ENCODE results near the gene SPARC.
A peak's percentile ranks its signal among the peaks of the same experiment; 100 is the strongest.
"Not testable (repeated sequence)": the region's sequence is repeated elsewhere in the genome, so short reads cannot be mapped to it uniquely, and the experiment has no call there.

Gene SPARC, protein sequence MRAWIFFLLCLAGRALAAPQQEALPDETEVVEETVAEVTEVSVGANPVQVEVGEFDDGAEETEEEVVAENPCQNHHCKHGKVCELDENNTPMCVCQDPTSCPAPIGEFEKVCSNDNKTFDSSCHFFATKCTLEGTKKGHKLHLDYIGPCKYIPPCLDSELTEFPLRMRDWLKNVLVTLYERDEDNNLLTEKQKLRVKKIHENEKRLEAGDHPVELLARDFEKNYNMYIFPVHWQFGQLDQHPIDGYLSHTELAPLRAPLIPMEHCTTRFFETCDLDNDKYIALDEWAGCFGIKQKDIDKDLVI

GRCh38 chr5:151686674-151687407 lies at the start of gene SPARC:
TSS of gene SPARC (minus strand) at chr5:151686915. CDS start at chr5:151676188, 10,727 bp downstream.
- TF ChIP-seq, protein P1, sequence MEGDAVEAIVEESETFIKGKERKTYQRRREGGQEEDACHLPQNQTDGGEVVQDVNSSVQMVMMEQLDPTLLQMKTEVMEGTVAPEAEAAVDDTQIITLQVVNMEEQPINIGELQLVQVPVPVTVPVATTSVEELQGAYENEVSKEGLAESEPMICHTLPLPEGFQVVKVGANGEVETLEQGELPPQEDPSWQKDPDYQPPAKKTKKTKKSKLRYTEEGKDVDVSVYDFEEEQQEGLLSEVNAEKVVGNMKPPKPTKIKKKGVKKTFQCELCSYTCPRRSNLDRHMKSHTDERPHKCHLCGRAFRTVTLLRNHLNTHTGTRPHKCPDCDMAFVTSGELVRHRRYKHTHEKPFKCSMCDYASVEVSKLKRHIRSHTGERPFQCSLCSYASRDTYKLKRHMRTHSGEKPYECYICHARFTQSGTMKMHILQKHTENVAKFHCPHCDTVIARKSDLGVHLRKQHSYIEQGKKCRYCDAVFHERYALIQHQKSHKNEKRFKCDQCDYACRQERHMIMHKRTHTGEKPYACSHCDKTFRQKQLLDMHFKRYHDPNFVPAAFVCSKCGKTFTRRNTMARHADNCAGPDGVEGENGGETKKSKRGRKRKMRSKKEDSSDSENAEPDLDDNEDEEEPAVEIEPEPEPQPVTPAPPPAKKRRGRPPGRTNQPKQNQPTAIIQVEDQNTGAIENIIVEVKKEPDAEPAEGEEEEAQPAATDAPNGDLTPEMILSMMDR (IDR thresholded peaks at IDR 0.05; ENCODE audit: borderline replicate concordance, insufficient read depth, low read depth, low read length): no peak
- H3K4me3 ChIP-seq (ENCODE audit: low read depth, low read length): peak within 1 kb of the TSS; percentile 71

DNA sequence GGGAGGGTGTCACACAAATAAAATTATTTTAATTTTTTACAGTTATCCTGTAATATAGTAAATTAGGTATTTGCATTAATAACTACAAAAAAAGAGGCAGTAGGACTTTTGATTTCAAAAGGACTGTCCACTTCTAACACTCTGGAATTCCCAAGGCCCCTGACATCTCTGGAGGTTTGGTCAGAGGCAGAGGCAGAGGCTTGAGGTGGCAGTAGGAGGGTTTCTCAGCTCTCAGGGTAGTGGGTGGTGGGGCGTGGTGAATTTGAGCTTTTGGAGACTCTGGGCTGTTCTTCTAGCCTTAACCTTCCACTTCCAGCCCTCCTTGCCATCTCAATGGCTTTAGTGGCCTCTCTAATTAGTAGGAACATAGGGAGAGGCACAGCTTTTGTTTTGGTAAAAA lies 48.9 kb upstream of the SPARC start:
- TF ChIP-seq, protein P1 (IDR thresholded peaks at IDR 0.05; ENCODE audit: borderline replicate concordance, insufficient read depth, low read depth, low read length): no peak
- H3K4me3 ChIP-seq (ENCODE audit: low read depth, low read length): no peak overlapping the region

- TF ChIP-seq, protein P1 (IDR thresholded peaks at IDR 0.05; ENCODE audit: borderline replicate concordance, insufficient read depth, low read depth, low read length): no peak
- no peak overlapping the region for H3K4me3 ChIP-seq (ENCODE audit: low read depth, low read length)
Observed at GRCh38 chr5:151734064-151734408, 47.3 kb upstream of the SPARC start.

GRCh38 chr5:151733358-151734063 lies 46.8 kb upstream of the SPARC start:
- no peak overlapping the region for H3K4me3 ChIP-seq (ENCODE audit: low read depth, low read length)
- TF ChIP-seq, protein P1 (IDR thresholded peaks at IDR 0.05; ENCODE audit: borderline replicate concordance, insufficient read depth, low read depth, low read length): no peak

DNA sequence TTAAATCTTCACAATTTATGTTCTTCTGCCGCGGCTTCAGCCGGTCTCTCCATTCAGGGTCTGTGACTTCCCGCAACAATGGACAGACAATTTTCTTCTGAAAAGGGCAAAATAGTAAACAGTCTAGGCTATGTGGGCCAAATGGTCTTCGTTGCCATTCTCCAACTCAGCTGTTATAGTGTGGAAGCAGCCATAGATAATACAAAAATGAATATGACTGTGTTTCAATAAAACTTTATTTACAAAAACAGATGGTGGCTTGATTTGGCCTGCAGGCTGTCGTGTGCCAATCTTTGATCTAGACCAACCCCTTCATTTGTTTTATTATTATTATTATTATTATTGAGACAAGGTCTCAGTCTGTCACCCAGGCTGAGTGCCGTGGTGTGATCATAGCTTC lies 43.7 kb upstream of the SPARC start:
- H3K4me3 ChIP-seq (ENCODE audit: low read depth, low read length): no peak overlapping the region
- TF ChIP-seq, protein P1 (IDR thresholded peaks at IDR 0.05; ENCODE audit: borderline replicate concordance, insufficient read depth, low read depth, low read length): no peak

DNA sequence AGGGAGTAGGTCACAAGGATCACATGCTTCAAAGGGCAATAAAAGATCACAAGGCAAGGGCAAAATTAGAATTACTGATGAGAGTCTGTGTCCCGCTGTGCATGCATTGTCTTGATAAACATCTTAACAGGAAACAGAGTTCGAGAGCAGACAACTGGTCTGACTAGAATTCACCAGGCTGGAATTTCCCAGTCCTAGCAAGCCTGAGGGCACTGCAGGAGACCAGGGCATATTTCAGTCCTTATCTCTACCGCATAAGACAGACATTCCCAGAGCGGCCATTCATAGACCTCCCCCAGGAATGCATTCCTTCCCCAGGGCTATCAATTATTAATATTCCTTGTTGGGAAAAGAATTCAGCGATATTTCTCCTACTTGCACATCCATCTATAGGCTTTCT lies 42.9 kb upstream of the SPARC start:
- not testable (repeated sequence) for H3K4me3 ChIP-seq (ENCODE audit: low read depth, low read length)

GRCh38 chr5:151724360-151724759 lies 37.6 kb upstream of the SPARC start:
- H3K4me3 ChIP-seq (ENCODE audit: low read depth, low read length): no peak overlapping the region
- TF ChIP-seq, protein P1 (IDR thresholded peaks at IDR 0.05; ENCODE audit: borderline replicate concordance, insufficient read depth, low read depth, low read length): no peak
